HG03139 (cell line): Measurements from ENCODE around the gene SLC39A2.

Experiments
- ATAC-seq: cut with Tn5 transposase; IDR thresholded peaks from one replicate; pipeline ENCODE4 v1.9.1; 2021; ENCODE audit not compliant: unreplicated experiment

Gene SLC39A2

GRCh38 chr14:21043387-21043973 is 44.4 kb downstream of the SLC39A2 start:
- ATAC-seq, result no peak

GRCh38 chr14:21043974-21044618 is 45.0 kb downstream of the SLC39A2 start:
- no peak for ATAC-seq

- ATAC-seq, result no peak
These were observed 48.3 kb downstream of the SLC39A2 start for GRCh38 chr14:21047378-21047781.

- no peak for ATAC-seq
These were observed 49.5 kb downstream of the SLC39A2 start for GRCh38 chr14:21048638-21049037.

GRCh38 chr14:21049271-21049673 is 50.2 kb downstream of the SLC39A2 start:
- no peak for ATAC-seq

GRCh38 chr14:21050597-21050996 is 51.5 kb downstream of the SLC39A2 start:
- no peak for ATAC-seq
